ENCODE results near the gene RNF19B.

GRCh38 chr1:32891241-32891570 lies 73.4 kb downstream of the RNF19B start:
- no peak for TF ChIP-seq TRIM24 (CRISPR knock-in tag; IDR thresholded peaks at IDR 0.05)
- TF ChIP-seq SMC3 (IDR thresholded peaks at IDR 0.05; ENCODE audit: low read length), result no peak
- no peak for TF ChIP-seq EP300 (IDR thresholded peaks at IDR 0.05; ENCODE audit: low read depth in 2 of 2, low read length in 2 of 2)
- TF ChIP-seq EP300 (CRISPR knock-in tag; IDR thresholded peaks at IDR 0.05; ENCODE audit: borderline replicate concordance), result no peak
- no peak for TF ChIP-seq POLR2A (IDR thresholded peaks at IDR 0.05; ENCODE audit: insufficient read depth in 1 of 2, low read depth in 2 of 2, low read length in 2 of 2)
- no peak for TF ChIP-seq CHD2 (IDR thresholded peaks at IDR 0.05; ENCODE audit: low read depth, low read length)
- no peak for TF ChIP-seq CTCF (CRISPR knock-in tag; IDR thresholded peaks at IDR 0.05)
